GM12878 (cell line): ENCODE measurements around the gene CEP89. TPM values are rescaled to one million over a fixed set of nuclear protein-coding genes. Genes with fewer than 3 reads are reported as not detected.

Experiments
- ATAC-seq: fragments of 200-7000 bp; cut with Tn5 transposase; 3 replicates; pipeline ENCODE4 v1.9.1; 2020; ENCODE audit warnings: mild to moderate bottlenecking, moderate library complexity
- BruUV-seq: library from RNA; stranded (reverse); fragments of 400-500 nt; replicated peaks from 2 replicates; lab custom pipeline; 2021; lab: Mats Ljungman, UMichigan
- CTCF ChIA-PET: fragments of 300-600 bp; sonication (Branson Sonifier 250); formaldehyde crosslinking; extraction: SDS; loops from one replicate; lab custom pipeline; 2021; ENCODE audit warnings: inconsistent platforms; lab: Yijun Ruan, JAX
- POLR2A ChIA-PET: fragments of 350-600 bp; formaldehyde crosslinking; extraction: SDS; loops from one replicate; lab custom pipeline; 2021; ENCODE audit warnings: inconsistent platforms; lab: Charles Lee
- RAD21 ChIA-PET: fragments of 300-600 bp; sonication (Branson Sonifier 250); formaldehyde crosslinking; loops from one replicate; lab custom pipeline; 2023; ENCODE audit warnings: antibody characterized with exemption; ENCODE audit not compliant: unreplicated experiment; lab: Charles Lee
- SMC1A ChIA-PET: fragments of 300-600 bp; sonication (Branson Sonifier 250); formaldehyde crosslinking; loops from one replicate; lab custom pipeline; 2023; ENCODE audit not compliant: unreplicated experiment, uncharacterized antibody; lab: Charles Lee
- DNase-seq: peaks from one replicate; pipeline ENCODE4 v3.0.0-alpha.2; 2011; ENCODE audit warnings: low read depth, low spot score
- FAIRE-seq: peaks from 3 replicates; lab custom pipeline; 2011; peaks lifted over from hg19 to GRCh38; lab: Jason Lieb, UNC
- H2AFZ ChIP-seq: 2 replicates; pipeline ENCODE4 v1.6.0; 2011; ENCODE audit warnings: low read depth, low read length, control low read depth; ENCODE audit not compliant: control insufficient read depth
- H3K27ac ChIP-seq: 2 replicates; pipeline ENCODE4 v1.5.1; 2011; ENCODE audit warnings: control low read depth; ENCODE audit not compliant: control insufficient read depth, insufficient read depth
- H3K27me3 ChIP-seq, 2 experiments: replicated peaks in 1 of 2; 2 replicates each; pipeline versions ENCODE4 v1.6.0 to v1.6.1; 2011; ENCODE audit warnings: low read length in 1 of 2; ENCODE audit not compliant: control insufficient read depth in 2 of 2, insufficient read depth in 2 of 2
- H3K36me3 ChIP-seq, 2 experiments: 2 replicates each; pipeline ENCODE4 v1.5.1; 2011; ENCODE audit warnings: low read length in 1 of 2; ENCODE audit not compliant: control insufficient read depth in 2 of 2, insufficient read depth in 2 of 2
- H3K4me1 ChIP-seq: 2 replicates; pipeline ENCODE4 v1.6.1; 2011; ENCODE audit warnings: mild to moderate bottlenecking, low read length, moderate library complexity, mixed read lengths; ENCODE audit not compliant: control insufficient read depth, insufficient read depth
- H3K4me2 ChIP-seq: 2 replicates; pipeline ENCODE4 v1.6.0; 2011; ENCODE audit warnings: control low read depth; ENCODE audit not compliant: control insufficient read depth, insufficient read depth
- H3K4me3 ChIP-seq: fragments of 200-600 bp; sonication (generic); 2 replicates; pipeline ENCODE4 v1.5.1; 2016
- H3K79me2 ChIP-seq: 2 replicates; pipeline ENCODE4 v1.6.0; 2011; ENCODE audit warnings: low read length; ENCODE audit not compliant: control insufficient read depth, insufficient read depth
- H3K9ac ChIP-seq: 2 replicates; pipeline ENCODE4 v1.8.0; 2011; ENCODE audit warnings: low read length, control low read depth, mixed read lengths; ENCODE audit not compliant: control insufficient read depth, insufficient read depth
- H3K9me3 ChIP-seq: replicated peaks from 3 replicates; pipeline ENCODE4 v1.5.1; 2011; ENCODE audit warnings: mild to moderate bottlenecking, low read length; ENCODE audit not compliant: control insufficient read depth, insufficient read depth
- H4K20me1 ChIP-seq: 2 replicates; pipeline ENCODE4 v1.6.0; 2011; ENCODE audit not compliant: control insufficient read depth, insufficient read depth
- FOXK2 ChIP-seq: fragments of 450-650 bp; IDR thresholded peaks from 2 replicates; pipeline ENCODE4 v1.6.1; 2017; ENCODE audit warnings: mild to moderate bottlenecking, moderate library complexity
- MXI1 ChIP-seq: fragments of 150-350 bp; IDR thresholded peaks from 2 replicates; pipeline ENCODE4 v1.6.1; 2011; ENCODE audit warnings: low read depth, mild to moderate bottlenecking, inconsistent platforms, low read length, improper control_type of control experiment
- NFIC ChIP-seq: IDR thresholded peaks from 2 replicates; pipeline ENCODE4 v1.6.1; 2012; ENCODE audit warnings: low read depth, mild to moderate bottlenecking, inconsistent platforms, low read length, moderate library complexity
- TARDBP ChIP-seq: IDR thresholded peaks from 2 replicates; pipeline ENCODE4 v1.6.1; 2016; ENCODE audit warnings: borderline replicate concordance
- YBX1 ChIP-seq: fragments of 450-650 bp; IDR thresholded peaks from 2 replicates; pipeline ENCODE4 v1.6.1; 2016; ENCODE audit warnings: antibody characterized with exemption
- ZSCAN29 ChIP-seq: fragments of 450-650 bp; IDR thresholded peaks from 2 replicates; pipeline ENCODE4 v1.6.1; 2017; ENCODE audit warnings: mild to moderate bottlenecking, moderate library complexity
- WGBS: methylation state at CpG from one replicate; pipeline ENCODE4 v1.1.6; 2016; ENCODE audit warnings: low lambda C conversion rate; ENCODE audit not compliant: insufficient replicate concordance, insufficient coverage; ENCODE audit errors: missing lambda C conversion rate; 5-methylcytosine and 5-hydroxymethylcytosine counted together
- in situ Hi-C: fragments of 300-500 bp; cut with MboI; formaldehyde crosslinking; loops from 9 replicates; pipeline ENCODE4 v1.14.3; 2018; ENCODE audit warnings: mixed read lengths
- intact Hi-C: fragments of 100-400 bp; cut with micrococcal nuclease; formaldehyde crosslinking; loops from one replicate; pipeline ENCODE4 v1.14.2; 2022; ENCODE audit not compliant: unreplicated experiment
- polyA plus RNA-seq, 11 experiments: library from polyadenylated mRNA; depleted of rRNA in 4 of 11; unstranded in 6 of 11; stranded (reverse) in 5 of 11; fragments of >200 nt; fragmentation: Nextera tagmentation in 4 of 11; fragmentation: Illumina TruSeq in 1 of 11; extraction: Ambion mirVana in 4 of 11; extraction: Trizol in 1 of 11; gene quantifications; 1 replicate in 1 of 11; 2 replicates in 10 of 11; pipeline versions ENCODE4 v1.2.1 to v1.2.3, GENCODE V29; 2011 to 2016; ENCODE audit warnings: inconsistent platforms in 2 of 11, missing spikeins in 2 of 11, low read depth in 1 of 11
- total RNA-seq, 4 experiments: library from RNA; depleted of rRNA in 3 of 4; stranded (reverse); fragments of >200 nt in 3 of 4; fragmentation: Illumina TruSeq in 1 of 4; extraction: Trizol in 1 of 4; gene quantifications; 2 replicates each; pipeline versions ENCODE4 v1.2.1 to v1.2.3, GENCODE V29; 2013 to 2021
- TF ChIP-seq, protein P1 (sequence below): IDR thresholded peaks from 2 replicates; pipeline ENCODE4 v1.6.1; 2011; ENCODE audit warnings: low read depth, mild to moderate bottlenecking, low read length, moderate library complexity, borderline replicate concordance; ENCODE audit errors: extremely low read depth
- TF ChIP-seq, protein P2 (sequence below): IDR thresholded peaks from 2 replicates; pipeline ENCODE4 v1.6.1; 2012; ENCODE audit warnings: low read depth, low read length, improper control_type of control experiment
- TF ChIP-seq, protein P3 (sequence below): fragments of 450-650 bp; IDR thresholded peaks from 2 replicates; pipeline ENCODE4 v1.6.1; 2018; ENCODE audit warnings: mild to moderate bottlenecking, low read depth, moderate library complexity; ENCODE audit not compliant: partially characterized antibody

The CEP89 gene
- total and polyA plus RNA-seq, 10 of the 15 experiments (the other 5 are each of a cell fraction or from before 2014, with no cell fraction given) = 6.0 to 19.3 (median 10.2) TPM

DNA sequence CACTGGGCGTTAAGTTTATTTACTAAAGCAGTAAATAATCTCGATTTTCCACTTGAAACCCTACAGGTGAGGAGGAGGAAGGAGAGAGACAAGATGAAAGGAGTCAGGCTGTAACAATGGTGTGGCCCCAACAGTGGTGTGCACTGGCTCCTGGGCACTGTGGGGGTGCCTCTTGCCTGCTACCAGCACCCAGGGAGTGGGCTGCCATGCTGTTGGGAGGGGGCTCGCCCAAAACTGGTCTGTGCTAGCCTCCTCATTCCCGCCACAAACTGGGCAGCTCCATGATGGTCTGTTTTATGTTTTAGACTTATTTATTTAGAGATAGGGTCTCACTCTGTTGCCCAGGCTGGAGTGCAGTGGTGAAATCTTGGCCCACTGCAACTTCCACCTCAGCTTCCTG, 52.4 kb downstream of the CEP89 start:
- FAIRE-seq = no peak
- ChIA-PET CTCF (no interaction called here), POLR2A (no interaction called here), RAD21 (no interaction called here)
- no TSS peak for BruUV-seq
- WGBS = 92% methylated on average over 4 of the region's 4 CpGs
- no peak overlapping the region for H3K27ac ChIP-seq
- H3K79me2 ChIP-seq = no peaks in the 10 kb centered on the region
- intact Hi-C loops (no loop called here), in situ Hi-C loops (no loop called here)
- no peak overlapping the region for H3K4me2 ChIP-seq
- H3K27me3 ChIP-seq = no peaks in the 10 kb centered on the region
- H3K4me3 ChIP-seq = no peak overlapping the region
- DNase-seq = no peak
- no peak for ATAC-seq
- no peak overlapping the region for H2AFZ ChIP-seq
- H3K4me1 ChIP-seq = no peaks in the 10 kb centered on the region
- H4K20me1 ChIP-seq = no peaks in the 10 kb centered on the region
- H3K36me3 ChIP-seq = no peaks in the 10 kb centered on the region; a peak in 1 of 4 replicates
- TF ChIP-seq, protein P1, sequence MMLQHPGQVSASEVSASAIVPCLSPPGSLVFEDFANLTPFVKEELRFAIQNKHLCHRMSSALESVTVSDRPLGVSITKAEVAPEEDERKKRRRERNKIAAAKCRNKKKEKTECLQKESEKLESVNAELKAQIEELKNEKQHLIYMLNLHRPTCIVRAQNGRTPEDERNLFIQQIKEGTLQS = no peak
- no peak for TF ChIP-seq YBX1
- TF ChIP-seq, all 136 proteins: peak for 0
- H3K9ac ChIP-seq = no peak overlapping the region
- no peaks in the 10 kb centered on the region for H3K9me3 ChIP-seq
- SMC1A ChIA-PET = no interaction called here

DNA sequence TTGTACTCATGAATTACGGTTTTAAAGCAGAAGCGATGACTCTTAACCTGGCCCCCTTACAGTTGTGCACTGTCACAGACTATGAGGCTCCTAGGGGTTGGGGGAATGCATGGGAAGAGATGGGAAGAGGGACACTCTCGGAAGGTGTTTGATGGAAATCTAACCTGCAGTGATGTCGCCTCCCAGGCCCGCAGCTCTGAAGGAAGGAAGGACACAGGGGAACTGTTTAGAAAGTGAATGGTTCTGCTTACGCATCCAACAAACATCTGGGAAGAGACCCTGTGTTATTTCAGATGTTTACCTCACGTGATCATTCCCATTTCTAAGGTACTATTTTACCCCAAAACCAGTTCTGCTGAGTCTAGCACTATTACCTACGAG, 54.2 kb downstream of the CEP89 start:
- Histone ChIP-seq H3K27me3 (no peaks in the 10 kb centered on the region), H3K9me3 (no peaks in the 10 kb centered on the region), H3K4me1 (no peaks in the 10 kb centered on the region), H4K20me1 (no peaks in the 10 kb centered on the region), H3K4me3 (no peak overlapping the region), H3K27ac (no peak overlapping the region), H2AFZ (no peak overlapping the region), H3K9ac (no peak overlapping the region), H3K4me2 (no peak overlapping the region), H3K79me2 (no peaks in the 10 kb centered on the region), H3K36me3 (no peaks in the 10 kb centered on the region; a peak in 1 of 4 replicates)
- FAIRE-seq (no peak), DNase-seq (no peak), ATAC-seq (no peak)
- ChIA-PET POLR2A (no interaction called here), CTCF (no interaction called here), SMC1A (no interaction called here), RAD21 (no interaction called here)
- 85% methylated on average over 8 of the region's 8 CpGs for WGBS
- intact Hi-C loops (no loop called here), in situ Hi-C loops (no loop called here)
- BruUV-seq = no TSS peak
- TF ChIP-seq MXI1 (no peak), TARDBP (no peak), NFIC (no peak), FOXK2 (no peak), ZSCAN29 (no peak), YBX1 (no peak)
- TF ChIP-seq, protein P2, sequence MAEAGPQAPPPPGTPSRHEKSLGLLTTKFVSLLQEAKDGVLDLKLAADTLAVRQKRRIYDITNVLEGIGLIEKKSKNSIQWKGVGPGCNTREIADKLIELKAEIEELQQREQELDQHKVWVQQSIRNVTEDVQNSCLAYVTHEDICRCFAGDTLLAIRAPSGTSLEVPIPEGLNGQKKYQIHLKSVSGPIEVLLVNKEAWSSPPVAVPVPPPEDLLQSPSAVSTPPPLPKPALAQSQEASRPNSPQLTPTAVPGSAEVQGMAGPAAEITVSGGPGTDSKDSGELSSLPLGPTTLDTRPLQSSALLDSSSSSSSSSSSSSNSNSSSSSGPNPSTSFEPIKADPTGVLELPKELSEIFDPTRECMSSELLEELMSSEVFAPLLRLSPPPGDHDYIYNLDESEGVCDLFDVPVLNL = no peak
- TF ChIP-seq, protein P3, sequence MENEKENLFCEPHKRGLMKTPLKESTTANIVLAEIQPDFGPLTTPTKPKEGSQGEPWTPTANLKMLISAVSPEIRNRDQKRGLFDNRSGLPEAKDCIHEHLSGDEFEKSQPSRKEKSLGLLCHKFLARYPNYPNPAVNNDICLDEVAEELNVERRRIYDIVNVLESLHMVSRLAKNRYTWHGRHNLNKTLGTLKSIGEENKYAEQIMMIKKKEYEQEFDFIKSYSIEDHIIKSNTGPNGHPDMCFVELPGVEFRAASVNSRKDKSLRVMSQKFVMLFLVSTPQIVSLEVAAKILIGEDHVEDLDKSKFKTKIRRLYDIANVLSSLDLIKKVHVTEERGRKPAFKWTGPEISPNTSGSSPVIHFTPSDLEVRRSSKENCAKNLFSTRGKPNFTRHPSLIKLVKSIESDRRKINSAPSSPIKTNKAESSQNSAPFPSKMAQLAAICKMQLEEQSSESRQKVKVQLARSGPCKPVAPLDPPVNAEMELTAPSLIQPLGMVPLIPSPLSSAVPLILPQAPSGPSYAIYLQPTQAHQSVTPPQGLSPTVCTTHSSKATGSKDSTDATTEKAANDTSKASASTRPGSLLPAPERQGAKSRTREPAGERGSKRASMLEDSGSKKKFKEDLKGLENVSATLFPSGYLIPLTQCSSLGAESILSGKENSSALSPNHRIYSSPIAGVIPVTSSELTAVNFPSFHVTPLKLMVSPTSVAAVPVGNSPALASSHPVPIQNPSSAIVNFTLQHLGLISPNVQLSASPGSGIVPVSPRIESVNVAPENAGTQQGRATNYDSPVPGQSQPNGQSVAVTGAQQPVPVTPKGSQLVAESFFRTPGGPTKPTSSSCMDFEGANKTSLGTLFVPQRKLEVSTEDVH = no peak
